HG03139 (cell line): ENCODE data around the gene RAD51C.
A peak's percentile ranks its signal among the peaks of the same experiment; 100 is the strongest.
"Not testable (repeated sequence)": the region's sequence is repeated elsewhere in the genome, so short reads cannot be mapped to it uniquely, and the experiment has no call there.

Experiments
- ATAC-seq: cut with Tn5 transposase; IDR thresholded peaks from one replicate; pipeline ENCODE4 v1.9.1; 2021; ENCODE audit not compliant: unreplicated experiment

Gene RAD51C

GRCh38 chr17:58692239-58693055 is at the start of gene RAD51C:
RAD51C (plus strand) TSS chr17:58692602; CDS start chr17:58692644, 42 bp downstream.
- peak; percentile 97 for ATAC-seq

- no peak for ATAC-seq
Observed at GRCh38 chr17:58643147-58643546, 49.3 kb upstream of the RAD51C start.

- ATAC-seq, result no peak
Observed at GRCh38 chr17:58648236-58648635, 44.2 kb upstream of the RAD51C start.

GRCh38 chr17:58657962-58658803 is 34.2 kb upstream of the RAD51C start:
- not testable (repeated sequence) for ATAC-seq

GRCh38 chr17:58658804-58659713 is 33.3 kb upstream of the RAD51C start:
- no peak for ATAC-seq

- ATAC-seq, result not testable (repeated sequence)
Observed at GRCh38 chr17:58659714-58660084, 32.7 kb upstream of the RAD51C start.

GRCh38 chr17:58660621-58661020 is 31.8 kb upstream of the RAD51C start:
- no peak for ATAC-seq

- ATAC-seq, result no peak
Observed at GRCh38 chr17:58661499-58661898, 30.9 kb upstream of the RAD51C start.

GRCh38 chr17:58664302-58664701 is 28.1 kb upstream of the RAD51C start:
- ATAC-seq, result no peak

- ATAC-seq, result no peak
Observed at GRCh38 chr17:58665946-58666857, 26.2 kb upstream of the RAD51C start.

GRCh38 chr17:58666858-58667267 is 25.5 kb upstream of the RAD51C start:
- no peak for ATAC-seq

- ATAC-seq, result no peak
Observed at GRCh38 chr17:58667934-58668597, 24.3 kb upstream of the RAD51C start.

GRCh38 chr17:58668598-58668935 is 23.8 kb upstream of the RAD51C start:
- ATAC-seq, result no peak

GRCh38 chr17:58669853-58670252 is 22.5 kb upstream of the RAD51C start:
- ATAC-seq, result no peak

GRCh38 chr17:58671969-58672368 is 20.4 kb upstream of the RAD51C start:
- no peak for ATAC-seq

GRCh38 chr17:58677194-58677880 is 15.1 kb upstream of the RAD51C start:
- no peak for ATAC-seq

GRCh38 chr17:58678287-58678686 is 14.1 kb upstream of the RAD51C start:
- ATAC-seq, result not testable (repeated sequence)

GRCh38 chr17:58679263-58680037 is 13.0 kb upstream of the RAD51C start:
- ATAC-seq, result no peak
